ENCODE measurements around the gene RNU6-9.

Gene RNU6-9

GRCh38 chr19:861756-862580, 31.3 kb upstream of the RNU6-9 start:
- H3K27me3 ChIP-seq (replicated peaks) = peaks cover 4% of the 10 kb centered on the region
- no peak overlapping the region for H3K4me3 ChIP-seq (ENCODE audit: low read depth, low read length)
- peak; percentile 12 for TF ChIP-seq CTCF (IDR thresholded peaks at IDR 0.05; ENCODE audit: low read depth, low read length, missing control alignments)
- no peak overlapping the region for H3K27ac ChIP-seq
- in situ Hi-C loops (cut with HindIII; ENCODE audit: low pct_ligation_motif_present, low sequenced_read_pairs) = no loop called here
- H3K36me3 ChIP-seq (replicated peaks) = no peaks in the 10 kb centered on the region
- no peak for DNase-seq

DNA sequence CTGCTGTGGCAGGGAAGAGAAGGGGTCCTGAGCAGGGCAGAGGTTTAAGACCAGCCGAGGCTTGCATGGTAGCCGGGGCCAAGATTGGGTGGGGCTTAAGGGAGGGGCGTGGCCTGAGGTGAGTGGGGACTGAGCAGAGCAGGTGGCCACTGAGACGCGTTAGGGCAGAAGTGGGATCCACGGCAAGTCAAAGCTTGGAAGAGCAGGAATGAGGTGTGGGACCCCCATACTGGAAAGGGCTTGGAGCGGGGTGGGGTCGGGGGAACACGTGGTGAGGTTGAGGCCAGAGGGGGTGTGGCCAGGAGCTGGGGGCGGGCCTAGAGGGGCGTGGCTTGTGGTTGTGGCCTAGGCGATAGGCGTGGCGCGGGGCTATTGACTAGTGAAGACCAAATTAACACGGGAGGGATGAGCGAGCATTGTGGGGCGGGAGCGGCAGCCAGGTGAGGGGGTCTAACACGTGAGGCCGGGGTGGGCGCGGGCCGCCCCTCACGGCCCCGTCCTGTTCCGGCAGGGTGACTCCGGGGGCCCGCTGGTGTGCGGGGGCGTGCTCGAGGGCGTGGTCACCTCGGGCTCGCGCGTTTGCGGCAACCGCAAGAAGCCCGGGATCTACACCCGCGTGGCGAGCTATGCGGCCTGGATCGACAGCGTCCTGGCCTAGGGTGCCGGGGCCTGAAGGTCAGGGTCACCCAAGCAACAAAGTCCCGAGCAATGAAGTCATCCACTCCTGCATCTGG, 30.5 kb upstream of the RNU6-9 start:
- Histone ChIP-seq H3K27ac (no peak overlapping the region), H3K36me3 (replicated peaks) (peaks cover 3% of the 10 kb centered on the region), H3K4me3 (ENCODE audit: low read depth, low read length) (no peak overlapping the region), H3K27me3 (replicated peaks) (peaks cover 4% of the 10 kb centered on the region)
- DNase-seq = peak; percentile 26
- in situ Hi-C loops (cut with HindIII; ENCODE audit: low pct_ligation_motif_present, low sequenced_read_pairs) = no loop called here
- no peak for TF ChIP-seq CTCF (IDR thresholded peaks at IDR 0.05; ENCODE audit: low read depth, low read length, missing control alignments)

DNA sequence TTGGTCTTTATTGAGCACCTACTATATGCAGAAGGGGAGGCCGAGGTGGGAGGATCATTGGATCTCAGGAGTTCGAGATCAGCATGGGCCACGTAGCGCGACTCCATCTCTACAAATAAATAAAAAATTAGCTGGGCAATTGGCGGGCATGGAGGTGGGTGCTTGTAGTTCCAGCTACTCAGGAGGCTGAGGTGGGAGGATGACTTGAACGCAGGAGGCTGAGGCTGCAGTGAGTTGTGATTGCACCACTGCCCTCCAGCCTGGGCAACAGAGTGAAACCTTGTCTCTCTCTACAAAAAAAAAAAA, 30.0 kb upstream of the RNU6-9 start:
- in situ Hi-C loops (cut with HindIII; ENCODE audit: low pct_ligation_motif_present, low sequenced_read_pairs) = no loop called here
- no peak for DNase-seq
- H3K27me3 ChIP-seq (replicated peaks) = peaks cover 4% of the 10 kb centered on the region
- H3K27ac ChIP-seq = no peak overlapping the region
- peaks cover 8% of the 10 kb centered on the region for H3K36me3 ChIP-seq (replicated peaks)
- H3K4me3 ChIP-seq (ENCODE audit: low read depth, low read length) = no peak overlapping the region
- TF ChIP-seq CTCF (IDR thresholded peaks at IDR 0.05; ENCODE audit: low read depth, low read length, missing control alignments) = no peak

GRCh38 chr19:866769-867300, 26.4 kb upstream of the RNU6-9 start:
- Histone ChIP-seq H3K27me3 (replicated peaks) (no peaks in the 10 kb centered on the region), H3K27ac (no peak overlapping the region), H3K4me3 (ENCODE audit: low read depth, low read length) (no peak overlapping the region), H3K36me3 (replicated peaks) (peaks cover 25% of the 10 kb centered on the region)
- in situ Hi-C loops (cut with HindIII; ENCODE audit: low pct_ligation_motif_present, low sequenced_read_pairs) = no loop called here
- no peak for DNase-seq
- no peak for TF ChIP-seq CTCF (IDR thresholded peaks at IDR 0.05; ENCODE audit: low read depth, low read length, missing control alignments)

- no peak for DNase-seq
These were observed 25.9 kb upstream of the RNU6-9 start for GRCh38 chr19:867301-867793.

More at GRCh38 chr19:867301-867793, 25.9 kb upstream of the RNU6-9 start:
- in situ Hi-C loops (cut with HindIII; ENCODE audit: low pct_ligation_motif_present, low sequenced_read_pairs) = no loop called here
- TF ChIP-seq CTCF (IDR thresholded peaks at IDR 0.05; ENCODE audit: low read depth, low read length, missing control alignments) = no peak
- no peak overlapping the region for H3K27ac ChIP-seq
- no peak overlapping the region for H3K4me3 ChIP-seq (ENCODE audit: low read depth, low read length)
- H3K27me3 ChIP-seq (replicated peaks) = no peaks in the 10 kb centered on the region
- peaks cover 29% of the 10 kb centered on the region for H3K36me3 ChIP-seq (replicated peaks)
